GM23338 (cell line): ENCODE data around the gene ABCC6.
"Not testable (repeated sequence)": the region's sequence is repeated elsewhere in the genome, so short reads cannot be mapped to it uniquely, and the experiment has no call there.

Experiments
- CTCF ChIP-seq, 2 experiments: fragments of 200-600 bp in 1 of 2; sonication (generic) in 1 of 2; conservative IDR thresholded peaks; 2 replicates each; pipeline versions ENCODE4 v1.5.1 to v1.6.1; 2016 to 2017; ENCODE audit warnings: antibody characterized with exemption in 2 of 2, low read depth in 2 of 2, mild to moderate bottlenecking in 2 of 2, moderate library complexity in 1 of 2
- EZH2 ChIP-seq: fragments of 200-600 bp; sonication (generic); IDR thresholded peaks from one replicate; pipeline ENCODE4 v1.8.0; 2017; ENCODE audit warnings: antibody characterized with exemption, mild to moderate bottlenecking, low read depth; ENCODE audit not compliant: unreplicated experiment
- REST ChIP-seq: IDR thresholded peaks from one replicate; pipeline ENCODE4 v1.6.1; 2018; ENCODE audit warnings: antibody characterized with exemption; ENCODE audit not compliant: unreplicated experiment

- not testable (repeated sequence) for TF ChIP-seq EZH2; REST; CTCF (conservative IDR thresholded peaks at IDR 0.05; ENCODE audit: low read depth in 2 of 2)
These were observed 45.0 kb upstream of the ABCC6 start for GRCh38 chr16:16268185-16268808.
